ENCODE data around the gene RSPH9.

The RSPH9 gene

DNA sequence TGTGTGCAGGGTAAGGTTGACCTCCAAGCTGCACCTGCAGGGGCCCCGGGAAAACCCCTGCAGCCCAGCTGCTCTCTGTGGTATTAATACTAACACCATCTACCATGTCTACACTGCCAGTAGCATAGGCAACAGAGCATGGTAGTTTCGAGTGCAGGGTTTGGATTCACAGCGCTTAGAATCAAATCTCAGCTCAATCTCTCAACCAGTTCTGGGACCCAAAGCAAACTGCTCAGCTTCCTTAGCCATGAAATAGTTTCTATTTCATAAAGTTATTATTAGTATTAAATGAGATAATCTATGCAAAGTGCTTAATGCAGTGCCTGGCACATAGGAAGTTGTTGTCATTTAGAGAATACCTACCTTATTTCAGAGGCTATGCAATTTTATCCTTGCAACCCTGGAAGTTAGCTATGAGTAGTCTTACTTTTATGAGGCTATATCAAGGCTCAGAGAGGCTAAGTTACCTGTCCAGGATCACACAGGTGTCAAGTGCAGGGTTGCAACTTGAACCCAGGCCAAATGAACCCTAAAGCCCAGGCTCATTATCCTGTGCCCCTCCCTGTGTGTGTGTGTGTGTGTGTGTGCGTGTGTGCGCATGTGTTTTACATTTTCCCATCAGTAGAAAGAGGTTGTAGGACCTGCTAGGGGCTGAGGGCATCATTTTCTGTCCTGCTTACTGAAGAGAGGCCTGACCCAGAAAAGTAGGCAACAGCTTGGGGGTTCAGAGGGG is 70.4 kb downstream of the RSPH9 start:
- H3K27me3 ChIP-seq (ENCODE audit: control insufficient read depth in 1 of 2, insufficient read depth in 2 of 2, low read length in 2 of 2) = peaks cover 0 to 2% of the 10 kb centered on the region in 2 donors
- H3K9me3 ChIP-seq (ENCODE audit: control insufficient read depth in 2 of 2, low read length in 2 of 2) = no peaks in the 10 kb centered on the region
- peaks cover 8% of the 10 kb centered on the region for H3K4me1 ChIP-seq (ENCODE audit: control insufficient read depth, insufficient read depth, low read length)
- no peak overlapping the region for H3K9ac ChIP-seq (ENCODE audit: low read length in 2 of 2)
- no peak overlapping the region for H3K4me3 ChIP-seq (ENCODE audit: low read length in 2 of 2)
- no peaks in the 10 kb centered on the region for H3K36me3 ChIP-seq (ENCODE audit: control insufficient read depth in 2 of 2, insufficient read depth in 2 of 2, low read length in 2 of 2)
- H3K27ac ChIP-seq (ENCODE audit: low read length) = no peak overlapping the region

DNA sequence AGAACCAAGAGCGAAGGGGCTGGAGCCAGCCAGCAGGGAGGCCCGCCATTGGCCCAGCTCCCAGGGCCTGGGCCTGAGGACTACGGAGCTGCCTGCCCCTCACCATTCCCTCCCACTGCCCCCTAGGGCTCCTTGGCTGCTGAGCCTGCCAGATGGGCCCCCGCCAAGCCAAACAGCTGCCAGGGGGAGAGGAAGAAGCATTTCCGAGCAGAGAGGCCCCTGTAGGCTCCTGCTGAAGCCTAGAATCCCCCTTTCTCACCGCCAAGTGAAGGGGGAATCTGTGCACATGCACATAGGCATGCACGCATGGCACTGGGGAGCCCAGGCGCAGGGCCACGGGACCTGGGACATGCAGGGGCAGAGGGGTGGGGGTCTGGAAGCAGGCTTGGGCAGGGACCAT is 71.3 kb downstream of the RSPH9 start:
- H3K27me3 ChIP-seq (ENCODE audit: control insufficient read depth in 1 of 2, insufficient read depth in 2 of 2, low read length in 2 of 2) = peaks cover 0 to 2% of the 10 kb centered on the region in 2 donors
- peaks cover 8% of the 10 kb centered on the region for H3K4me1 ChIP-seq (ENCODE audit: control insufficient read depth, insufficient read depth, low read length)
- H3K27ac ChIP-seq (ENCODE audit: low read length) = no peak overlapping the region
- no peak overlapping the region for H3K9ac ChIP-seq (ENCODE audit: low read length in 2 of 2)
- H3K4me3 ChIP-seq (ENCODE audit: low read length in 2 of 2) = no peak overlapping the region
- no peaks in the 10 kb centered on the region for H3K9me3 ChIP-seq (ENCODE audit: control insufficient read depth in 2 of 2, low read length in 2 of 2)
- no peaks in the 10 kb centered on the region for H3K36me3 ChIP-seq (ENCODE audit: control insufficient read depth in 2 of 2, insufficient read depth in 2 of 2, low read length in 2 of 2)

DNA sequence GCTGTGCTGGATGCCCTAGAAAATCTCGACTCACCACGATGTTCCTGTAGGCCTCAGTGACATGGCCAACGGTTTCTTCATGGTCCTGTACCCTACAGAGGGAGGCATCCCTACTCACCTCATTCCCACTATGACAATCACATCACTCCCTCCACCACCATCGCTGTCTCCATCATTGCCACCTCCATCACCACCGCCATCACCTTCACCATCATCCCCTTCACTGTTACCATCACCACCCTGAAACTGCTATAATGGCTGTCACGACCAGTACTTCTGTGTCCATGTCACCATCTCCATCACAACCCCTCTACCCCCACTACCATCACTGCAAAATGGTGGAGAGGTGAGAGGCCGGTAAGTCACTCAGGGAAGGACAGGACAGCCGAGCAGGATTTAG is 72.6 kb downstream of the RSPH9 start:
- no peaks in the 10 kb centered on the region for H3K9me3 ChIP-seq (ENCODE audit: control insufficient read depth in 2 of 2, low read length in 2 of 2)
- H3K36me3 ChIP-seq (ENCODE audit: control insufficient read depth in 2 of 2, insufficient read depth in 2 of 2, low read length in 2 of 2) = no peaks in the 10 kb centered on the region
- no peak overlapping the region for H3K4me3 ChIP-seq (ENCODE audit: low read length in 2 of 2)
- H3K27ac ChIP-seq (ENCODE audit: low read length) = no peak overlapping the region
- no peak overlapping the region for H3K9ac ChIP-seq (ENCODE audit: low read length in 2 of 2)
- peaks cover 0 to 2% of the 10 kb centered on the region in 2 donors for H3K27me3 ChIP-seq (ENCODE audit: control insufficient read depth in 1 of 2, insufficient read depth in 2 of 2, low read length in 2 of 2)
- H3K4me1 ChIP-seq (ENCODE audit: control insufficient read depth, insufficient read depth, low read length) = peaks cover 8% of the 10 kb centered on the region

DNA sequence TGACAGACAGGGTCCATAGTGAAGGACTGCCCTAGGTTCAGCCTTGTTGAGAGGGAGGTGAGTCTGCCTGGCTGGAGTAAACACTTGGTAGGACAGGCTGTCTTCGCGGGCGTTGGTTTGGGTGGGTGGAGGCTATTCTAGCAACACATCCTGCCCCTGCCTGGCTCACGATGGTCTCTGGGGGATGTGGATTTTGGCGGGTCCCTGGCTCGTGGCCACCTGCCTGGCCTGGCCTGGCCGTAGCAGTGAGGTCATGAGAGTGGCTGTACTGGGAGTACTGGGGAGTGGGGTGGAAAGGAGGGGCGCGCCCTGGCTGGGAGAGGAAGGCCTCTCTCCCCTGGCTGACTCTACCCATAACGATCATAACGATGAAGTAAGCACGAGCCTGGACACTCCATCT is 73.0 kb downstream of the RSPH9 start:
- Histone ChIP-seq H3K9ac (ENCODE audit: low read length in 2 of 2) (no peak overlapping the region), H3K27ac (ENCODE audit: low read length) (no peak overlapping the region), H3K9me3 (ENCODE audit: control insufficient read depth in 2 of 2, low read length in 2 of 2) (no peaks in the 10 kb centered on the region), H3K36me3 (ENCODE audit: control insufficient read depth in 2 of 2, insufficient read depth in 2 of 2, low read length in 2 of 2) (no peaks in the 10 kb centered on the region), H3K4me1 (ENCODE audit: control insufficient read depth, insufficient read depth, low read length) (peaks cover 8% of the 10 kb centered on the region), H3K4me3 (ENCODE audit: low read length in 2 of 2) (no peak overlapping the region), H3K27me3 (ENCODE audit: control insufficient read depth in 1 of 2, insufficient read depth in 2 of 2, low read length in 2 of 2) (peaks cover 0 to 2% of the 10 kb centered on the region in 2 donors)

DNA sequence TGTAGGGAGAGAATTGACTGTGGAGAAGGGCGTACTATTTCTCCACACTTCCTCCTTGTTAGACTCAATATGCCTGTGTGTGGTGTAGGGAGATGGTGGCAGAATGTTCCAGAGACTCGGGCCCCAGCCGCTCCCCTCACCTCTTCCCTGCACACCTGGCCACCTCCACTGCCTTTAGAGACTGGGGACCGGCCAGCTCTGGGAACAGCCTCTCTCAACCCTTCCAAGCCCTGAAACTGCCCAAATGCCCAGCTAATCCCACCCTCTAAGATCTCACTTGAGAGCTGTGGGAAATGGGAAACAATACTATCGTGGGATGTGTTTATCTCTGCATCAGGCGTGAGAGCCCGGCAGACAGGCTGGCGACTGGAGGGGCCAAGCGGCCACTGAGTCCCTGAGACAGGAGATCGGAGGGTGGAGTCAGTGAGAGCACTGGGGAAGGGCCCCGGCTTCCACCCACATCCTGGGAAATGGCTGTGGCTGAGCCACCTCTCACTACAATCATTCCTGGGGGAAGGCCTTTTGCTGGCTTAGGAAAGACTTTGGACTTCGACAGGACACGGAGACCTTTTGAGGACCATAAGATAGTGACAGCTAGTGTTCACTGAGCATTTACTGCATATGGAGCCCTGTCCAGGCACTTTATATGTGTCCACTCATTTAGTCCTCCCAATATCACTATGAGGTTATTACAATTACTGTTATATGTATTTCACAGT is 73.7 kb downstream of the RSPH9 start:
- H3K9ac ChIP-seq (ENCODE audit: low read length in 2 of 2) = no peak overlapping the region
- no peak overlapping the region for H3K27ac ChIP-seq (ENCODE audit: low read length)
- H3K36me3 ChIP-seq (ENCODE audit: control insufficient read depth in 2 of 2, insufficient read depth in 2 of 2, low read length in 2 of 2) = no peaks in the 10 kb centered on the region
- peaks cover 8% of the 10 kb centered on the region for H3K4me1 ChIP-seq (ENCODE audit: control insufficient read depth, insufficient read depth, low read length)
- H3K27me3 ChIP-seq (ENCODE audit: control insufficient read depth in 1 of 2, insufficient read depth in 2 of 2, low read length in 2 of 2) = peaks cover 0 to 2% of the 10 kb centered on the region in 2 donors
- no peak overlapping the region for H3K4me3 ChIP-seq (ENCODE audit: low read length in 2 of 2)
- no peaks in the 10 kb centered on the region for H3K9me3 ChIP-seq (ENCODE audit: control insufficient read depth in 2 of 2, low read length in 2 of 2)

DNA sequence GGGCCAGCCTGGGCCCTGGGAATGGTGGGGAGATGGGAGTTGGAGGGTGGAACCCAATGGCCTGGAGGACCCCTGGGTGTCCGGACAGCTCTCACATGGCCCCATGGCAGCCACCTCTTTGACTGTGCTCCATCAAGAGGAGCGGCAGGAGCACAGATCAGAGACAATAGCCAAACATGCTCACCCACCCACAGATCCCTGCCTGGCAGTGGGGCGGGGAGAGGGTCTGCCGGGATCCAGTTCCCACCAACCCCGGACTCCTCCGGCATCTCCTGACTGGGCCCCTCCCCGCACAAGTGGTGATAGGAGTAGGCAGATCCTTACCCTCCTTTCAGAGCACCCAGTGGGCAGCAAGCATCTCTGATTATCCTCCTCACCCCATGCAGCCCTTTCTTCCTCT is 74.7 kb downstream of the RSPH9 start:
- no peaks in the 10 kb centered on the region for H3K9me3 ChIP-seq (ENCODE audit: control insufficient read depth in 2 of 2, low read length in 2 of 2)
- H3K4me1 ChIP-seq (ENCODE audit: control insufficient read depth, insufficient read depth, low read length) = peaks cover 8% of the 10 kb centered on the region
- H3K36me3 ChIP-seq (ENCODE audit: control insufficient read depth in 2 of 2, insufficient read depth in 2 of 2, low read length in 2 of 2) = no peaks in the 10 kb centered on the region
- no peak overlapping the region for H3K27ac ChIP-seq (ENCODE audit: low read length)
- H3K9ac ChIP-seq (ENCODE audit: low read length in 2 of 2) = no peak overlapping the region
- H3K27me3 ChIP-seq (ENCODE audit: control insufficient read depth in 1 of 2, insufficient read depth in 2 of 2, low read length in 2 of 2) = peaks cover 0 to 2% of the 10 kb centered on the region in 2 donors
- H3K4me3 ChIP-seq (ENCODE audit: low read length in 2 of 2) = no peak overlapping the region

DNA sequence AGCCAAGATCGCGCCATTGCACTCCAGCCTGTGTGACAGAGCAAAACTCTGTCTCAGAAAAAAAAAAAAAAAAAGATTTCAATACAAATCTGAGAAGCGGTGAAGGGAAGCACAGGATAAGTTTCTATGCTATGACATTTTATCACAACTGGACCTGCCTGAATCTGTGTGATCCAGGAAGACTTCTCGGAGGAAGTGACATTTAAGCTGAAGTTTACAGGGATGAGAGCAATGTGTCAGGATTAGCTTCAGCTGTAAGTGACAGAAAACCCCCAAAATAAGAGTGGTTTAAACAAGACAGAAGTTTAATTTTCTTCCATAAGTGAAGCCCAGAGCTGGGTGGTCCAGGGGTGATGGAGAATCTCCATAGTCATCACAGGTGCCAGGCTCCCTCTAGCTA is 76.2 kb downstream of the RSPH9 start:
- peaks cover 0 to 2% of the 10 kb centered on the region in 2 donors for H3K27me3 ChIP-seq (ENCODE audit: control insufficient read depth in 1 of 2, insufficient read depth in 2 of 2, low read length in 2 of 2)
- no peaks in the 10 kb centered on the region for H3K36me3 ChIP-seq (ENCODE audit: control insufficient read depth in 2 of 2, insufficient read depth in 2 of 2, low read length in 2 of 2)
- peaks cover 5% of the 10 kb centered on the region for H3K4me1 ChIP-seq (ENCODE audit: control insufficient read depth, insufficient read depth, low read length)
- no peak overlapping the region for H3K27ac ChIP-seq (ENCODE audit: low read length)
- H3K9me3 ChIP-seq (ENCODE audit: control insufficient read depth in 2 of 2, low read length in 2 of 2) = no peaks in the 10 kb centered on the region
- H3K9ac ChIP-seq (ENCODE audit: low read length in 2 of 2) = no peak overlapping the region
- H3K4me3 ChIP-seq (ENCODE audit: low read length in 2 of 2) = no peak overlapping the region
